ENCODE data around the gene SLMAP.

Gene SLMAP

DNA sequence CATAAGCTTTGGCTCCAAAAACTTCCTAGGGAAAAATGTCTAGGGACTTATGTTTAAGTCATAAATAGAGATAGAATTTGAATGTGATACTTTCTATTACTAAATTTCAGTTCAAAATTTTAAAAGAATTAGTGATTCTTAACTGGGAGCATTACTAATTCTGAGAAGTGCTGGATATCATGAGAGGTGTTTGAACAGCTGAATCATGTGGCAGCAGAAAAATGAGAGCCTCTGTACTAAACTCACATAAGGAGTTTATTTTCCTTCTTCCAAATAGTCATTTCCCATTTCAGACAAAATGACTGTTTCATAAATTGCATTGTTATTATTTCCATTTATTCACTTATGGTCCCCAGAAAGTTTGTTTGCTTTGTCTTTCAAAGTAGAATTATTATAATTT is 62.7 kb downstream of the SLMAP start:
- DNase-seq (ENCODE audit: low read depth in 1 of 2, low spot score in 1 of 2) = no peak
- Histone ChIP-seq H3K4me3 (replicated peaks; ENCODE audit: insufficient read depth, low read length) (no peak overlapping the region), H3K27ac (replicated peaks) (no peak overlapping the region), H3K27me3 (ENCODE audit: insufficient read depth, poor library complexity, severe bottlenecking) (no peaks in the 10 kb centered on the region)
- TF ChIP-seq POLR2AphosphoS5 (IDR thresholded peaks at IDR 0.05; ENCODE audit: low read depth) = no peak
- TF ChIP-seq, protein P1, sequence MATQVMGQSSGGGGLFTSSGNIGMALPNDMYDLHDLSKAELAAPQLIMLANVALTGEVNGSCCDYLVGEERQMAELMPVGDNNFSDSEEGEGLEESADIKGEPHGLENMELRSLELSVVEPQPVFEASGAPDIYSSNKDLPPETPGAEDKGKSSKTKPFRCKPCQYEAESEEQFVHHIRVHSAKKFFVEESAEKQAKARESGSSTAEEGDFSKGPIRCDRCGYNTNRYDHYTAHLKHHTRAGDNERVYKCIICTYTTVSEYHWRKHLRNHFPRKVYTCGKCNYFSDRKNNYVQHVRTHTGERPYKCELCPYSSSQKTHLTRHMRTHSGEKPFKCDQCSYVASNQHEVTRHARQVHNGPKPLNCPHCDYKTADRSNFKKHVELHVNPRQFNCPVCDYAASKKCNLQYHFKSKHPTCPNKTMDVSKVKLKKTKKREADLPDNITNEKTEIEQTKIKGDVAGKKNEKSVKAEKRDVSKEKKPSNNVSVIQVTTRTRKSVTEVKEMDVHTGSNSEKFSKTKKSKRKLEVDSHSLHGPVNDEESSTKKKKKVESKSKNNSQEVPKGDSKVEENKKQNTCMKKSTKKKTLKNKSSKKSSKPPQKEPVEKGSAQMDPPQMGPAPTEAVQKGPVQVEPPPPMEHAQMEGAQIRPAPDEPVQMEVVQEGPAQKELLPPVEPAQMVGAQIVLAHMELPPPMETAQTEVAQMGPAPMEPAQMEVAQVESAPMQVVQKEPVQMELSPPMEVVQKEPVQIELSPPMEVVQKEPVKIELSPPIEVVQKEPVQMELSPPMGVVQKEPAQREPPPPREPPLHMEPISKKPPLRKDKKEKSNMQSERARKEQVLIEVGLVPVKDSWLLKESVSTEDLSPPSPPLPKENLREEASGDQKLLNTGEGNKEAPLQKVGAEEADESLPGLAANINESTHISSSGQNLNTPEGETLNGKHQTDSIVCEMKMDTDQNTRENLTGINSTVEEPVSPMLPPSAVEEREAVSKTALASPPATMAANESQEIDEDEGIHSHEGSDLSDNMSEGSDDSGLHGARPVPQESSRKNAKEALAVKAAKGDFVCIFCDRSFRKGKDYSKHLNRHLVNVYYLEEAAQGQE (IDR thresholded peaks at IDR 0.05; ENCODE audit: insufficient replicate concordance, low read depth) = no peak
- TF ChIP-seq SPI1 (IDR thresholded peaks at IDR 0.05; ENCODE audit: borderline replicate concordance, low read depth) = no peak
- TF ChIP-seq GABPA (IDR thresholded peaks at IDR 0.05; ENCODE audit: low read depth) = no peak
- TF ChIP-seq, protein P2, sequence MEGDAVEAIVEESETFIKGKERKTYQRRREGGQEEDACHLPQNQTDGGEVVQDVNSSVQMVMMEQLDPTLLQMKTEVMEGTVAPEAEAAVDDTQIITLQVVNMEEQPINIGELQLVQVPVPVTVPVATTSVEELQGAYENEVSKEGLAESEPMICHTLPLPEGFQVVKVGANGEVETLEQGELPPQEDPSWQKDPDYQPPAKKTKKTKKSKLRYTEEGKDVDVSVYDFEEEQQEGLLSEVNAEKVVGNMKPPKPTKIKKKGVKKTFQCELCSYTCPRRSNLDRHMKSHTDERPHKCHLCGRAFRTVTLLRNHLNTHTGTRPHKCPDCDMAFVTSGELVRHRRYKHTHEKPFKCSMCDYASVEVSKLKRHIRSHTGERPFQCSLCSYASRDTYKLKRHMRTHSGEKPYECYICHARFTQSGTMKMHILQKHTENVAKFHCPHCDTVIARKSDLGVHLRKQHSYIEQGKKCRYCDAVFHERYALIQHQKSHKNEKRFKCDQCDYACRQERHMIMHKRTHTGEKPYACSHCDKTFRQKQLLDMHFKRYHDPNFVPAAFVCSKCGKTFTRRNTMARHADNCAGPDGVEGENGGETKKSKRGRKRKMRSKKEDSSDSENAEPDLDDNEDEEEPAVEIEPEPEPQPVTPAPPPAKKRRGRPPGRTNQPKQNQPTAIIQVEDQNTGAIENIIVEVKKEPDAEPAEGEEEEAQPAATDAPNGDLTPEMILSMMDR (IDR thresholded peaks at IDR 0.05; ENCODE audit: insufficient read depth, low read length) = no peak

DNA sequence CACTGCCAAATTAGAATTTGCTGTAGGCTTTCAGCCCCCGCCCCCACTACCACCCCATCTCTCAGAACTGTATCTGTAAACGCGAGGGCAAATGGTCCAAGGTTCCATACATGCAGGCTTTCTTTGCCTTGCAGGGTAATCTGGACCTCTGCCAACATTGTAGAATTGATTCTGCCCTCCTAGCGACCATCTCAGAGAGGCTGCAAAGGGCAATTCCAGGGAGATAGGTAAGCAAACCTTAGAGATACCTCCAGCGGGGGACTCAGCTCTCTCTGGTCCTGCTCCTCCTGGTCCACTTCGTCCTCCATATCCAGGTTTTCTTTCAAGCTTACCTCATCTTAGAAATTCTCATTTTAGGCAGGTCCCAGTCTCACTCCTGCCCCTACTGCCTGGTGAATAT is 64.4 kb downstream of the SLMAP start:
- no peaks in the 10 kb centered on the region for H3K27me3 ChIP-seq (ENCODE audit: insufficient read depth, poor library complexity, severe bottlenecking)
- no peak for DNase-seq (ENCODE audit: low read depth in 1 of 2, low spot score in 1 of 2)
- no peak overlapping the region for H3K27ac ChIP-seq (replicated peaks)
- H3K4me3 ChIP-seq (replicated peaks; ENCODE audit: insufficient read depth, low read length) = no peak overlapping the region
- TF ChIP-seq, protein P2 (IDR thresholded peaks at IDR 0.05; ENCODE audit: insufficient read depth, low read length) = no peak
- TF ChIP-seq POLR2AphosphoS5 (IDR thresholded peaks at IDR 0.05; ENCODE audit: low read depth) (no peak), SPI1 (IDR thresholded peaks at IDR 0.05; ENCODE audit: borderline replicate concordance, low read depth) (no peak), GABPA (IDR thresholded peaks at IDR 0.05; ENCODE audit: low read depth) (no peak)
- TF ChIP-seq, protein P1 (IDR thresholded peaks at IDR 0.05; ENCODE audit: insufficient replicate concordance, low read depth) = no peak

DNA sequence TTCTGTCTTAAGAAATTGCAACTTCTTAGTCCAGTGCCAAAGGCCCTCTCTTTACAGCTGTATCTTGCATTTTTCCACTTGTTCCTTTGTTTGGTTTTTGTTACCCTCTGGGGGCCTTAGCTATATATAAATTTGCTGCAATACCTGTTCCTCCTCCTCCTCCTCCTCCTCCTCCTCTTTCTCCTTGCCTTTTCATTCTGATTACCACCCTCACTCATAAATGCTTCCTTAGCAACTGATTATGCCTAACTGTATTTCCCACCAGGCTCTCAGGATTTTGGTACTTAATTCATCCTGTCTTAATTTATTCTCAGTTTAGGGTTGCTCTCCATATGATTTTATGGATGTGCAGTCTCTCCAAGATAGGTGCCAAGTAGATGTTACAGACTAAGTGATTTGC is 65.7 kb downstream of the SLMAP start:
- H3K4me3 ChIP-seq (replicated peaks; ENCODE audit: insufficient read depth, low read length) = no peak overlapping the region
- H3K27ac ChIP-seq (replicated peaks) = no peak overlapping the region
- DNase-seq (ENCODE audit: low read depth in 1 of 2, low spot score in 1 of 2) = no peak
- no peak for TF ChIP-seq GABPA (IDR thresholded peaks at IDR 0.05; ENCODE audit: low read depth)
- TF ChIP-seq, protein P1 (IDR thresholded peaks at IDR 0.05; ENCODE audit: insufficient replicate concordance, low read depth) = no peak
- TF ChIP-seq POLR2AphosphoS5 (IDR thresholded peaks at IDR 0.05; ENCODE audit: low read depth) = no peak
- TF ChIP-seq, protein P2 (IDR thresholded peaks at IDR 0.05; ENCODE audit: insufficient read depth, low read length) = no peak
- no peak for TF ChIP-seq SPI1 (IDR thresholded peaks at IDR 0.05; ENCODE audit: borderline replicate concordance, low read depth)
- no peaks in the 10 kb centered on the region for H3K27me3 ChIP-seq (ENCODE audit: insufficient read depth, poor library complexity, severe bottlenecking)

Measured in HL-60 (cell line).